T-helper 1 cell treated with Interleukin-12 subunit alpha and Interleukin-12 subunit beta and Interleukin-4 antibody, amounts not matched to agents 30 ng/mL and 1 ng/mL, for 36 hours (primary cell): Measurements from ENCODE around the gene BDNF. TPM values are rescaled to one million over a fixed set of nuclear protein-coding genes. Genes with fewer than 3 reads are reported as not detected.

Experiments
- intact Hi-C: fragments of 100-400 bp; cut with micrococcal nuclease; formaldehyde crosslinking; loops from one replicate; pipeline ENCODE4 v1.15.1; 2024
- total RNA-seq: library from RNA; stranded (reverse); gene quantifications from 2 replicates; pipeline ENCODE4 v1.2.3, GENCODE V29; 2022

The BDNF gene
- total RNA-seq, 1 donor from 2014 or later, result not detected

- intact Hi-C loops, result no loop called here
Measured at GRCh38 chr11:27707676-27708075, 7.4 kb upstream of the BDNF start.

- intact Hi-C loops, result no loop called here
Measured at GRCh38 chr11:27705873-27706820, 5.9 kb upstream of the BDNF start.

GRCh38 chr11:27703481-27703880 is 3.2 kb upstream of the BDNF start:
- intact Hi-C loops, result no loop called here

GRCh38 chr11:27702811-27703210 is 2.6 kb upstream of the BDNF start:
- intact Hi-C loops, result no loop called here

- intact Hi-C loops, result loop anchor here (1.0 kb wide), 1 partner anchor 21 kb away; no protein-coding TSS in a partner anchor
Measured at GRCh38 chr11:27701355-27702105, 1.3 kb upstream of the BDNF start.

GRCh38 chr11:27699926-27700350 is 317 bp downstream of the BDNF start:
- intact Hi-C loops, result loop anchor here (1.0 kb wide), 1 partner anchor 1634 kb away; no protein-coding TSS in a partner anchor

GRCh38 chr11:27699242-27699925 is 871 bp downstream of the BDNF start:
- intact Hi-C loops, result loop anchor here (1.0 kb wide), 1 partner anchor 1635 kb away; no protein-coding TSS in a partner anchor

- intact Hi-C loops, result loop anchor here (1.0 kb wide), 1 partner anchor 1635 kb away; no protein-coding TSS in a partner anchor
Measured at GRCh38 chr11:27698872-27699241, 1.4 kb downstream of the BDNF start.

GRCh38 chr11:27697679-27698275 is 2.5 kb downstream of the BDNF start:
- intact Hi-C loops, result no loop called here

- intact Hi-C loops, result no loop called here
Measured at GRCh38 chr11:27696961-27697360, 3.3 kb downstream of the BDNF start.

GRCh38 chr11:27696115-27696514 is 4.1 kb downstream of the BDNF start:
- intact Hi-C loops, result no loop called here

- intact Hi-C loops, result no loop called here
Measured at GRCh38 chr11:27694992-27695391, 5.3 kb downstream of the BDNF start.

GRCh38 chr11:27693398-27693797 is 6.9 kb downstream of the BDNF start:
- intact Hi-C loops, result no loop called here

- intact Hi-C loops, result no loop called here
Measured at GRCh38 chr11:27692781-27693180, 7.5 kb downstream of the BDNF start.

- intact Hi-C loops, result no loop called here
Measured at GRCh38 chr11:27688076-27688475, 12.2 kb downstream of the BDNF start.

GRCh38 chr11:27681664-27682063 is 18.6 kb downstream of the BDNF start:
- intact Hi-C loops, result no loop called here

- intact Hi-C loops, result no loop called here
Measured at GRCh38 chr11:27679136-27680015, 20.9 kb downstream of the BDNF start.

GRCh38 chr11:27678242-27678641 is 22.0 kb downstream of the BDNF start:
- intact Hi-C loops, result no loop called here

- intact Hi-C loops, result no loop called here
Measured at GRCh38 chr11:27677108-27677507, 23.1 kb downstream of the BDNF start.
